Adrenal gland (tissue), 12 donors: ENCODE measurements around the gene SH3D19. TPM values are rescaled to one million over a fixed set of nuclear protein-coding genes. Genes with fewer than 3 reads are reported as not detected.

Source experiments
- DNase-seq, 7 donors: peaks; one replicate each; pipeline ENCODE4 v3.0.0-alpha.2; 2019 to 2020
- H3K27ac ChIP-seq, 5 donors: fragments of 200-600 bp; sonication (generic) in 4 of 5; 1 replicate in 3 of 5; 2 replicates in 2 of 5; pipeline versions ENCODE4 v1.5.1 to v1.8.0; 2016 to 2020; ENCODE audit warnings: mild to moderate bottlenecking in 1 of 5
- H3K27me3 ChIP-seq: fragments of 200-600 bp; 2 replicates; pipeline ENCODE4 v1.8.0; 2021
- H3K36me3 ChIP-seq, 2 donors: fragments of 200-600 bp; replicated peaks in 1 of 2; 1 replicate in 1 of 2; 2 replicates in 1 of 2; pipeline versions ENCODE4 v1.5.1 to v1.8.0; 2018 to 2022
- H3K4me1 ChIP-seq, 2 donors: fragments of 200-600 bp; replicated peaks in 1 of 2; 1 replicate in 1 of 2; 2 replicates in 1 of 2; pipeline versions ENCODE4 v1.5.1 to v1.8.0; 2018 to 2021
- H3K4me3 ChIP-seq, 4 donors: fragments of 200-600 bp; sonication (generic) in 3 of 4; one replicate each; pipeline ENCODE4 v1.5.1; 2016 to 2018
- H3K9me3 ChIP-seq, 3 donors: fragments of 200-600 bp; sonication (generic) in 1 of 3; replicated peaks in 1 of 3; 1 replicate in 2 of 3; 2 replicates in 1 of 3; pipeline versions ENCODE4 v1.5.1 to v1.8.0; 2016 to 2021
- POLR2A ChIP-seq, 2 donors: fragments of 450-650 bp; IDR thresholded peaks; one replicate each; pipeline ENCODE4 v1.6.1; 2017; ENCODE audit warnings: antibody characterized with exemption in 2 of 2, mild to moderate bottlenecking in 2 of 2, moderate library complexity in 1 of 2
- WGBS, 4 donors: extraction: QIAGEN DNeasy Blood & Tissue Kit in 2 of 4; methylation state at CpG; one replicate each; pipeline versions ENCODE4 v1.1.5 to v1.1.7; 2013 to 2017; 5-methylcytosine and 5-hydroxymethylcytosine counted together
- intact Hi-C, 2 donors: fragments of 100-400 bp; cut with DNase I; formaldehyde crosslinking; loops; one replicate each; pipeline versions ENCODE4 v1.14.1 to v1.15.0; 2022 to 2023
- polyA plus RNA-seq, 3 donors: library from polyadenylated mRNA; stranded (reverse); fragments of 200-250 nt in 2 of 3; fragments of 350-450 nt in 1 of 3; fragmentation: Illumina TruSeq in 1 of 3; extraction: RNeasy Lipid Tissue Mini Kit (QIAGEN cat#74804) in 1 of 3; gene quantifications; one replicate each; pipeline ENCODE4 v1.2.3, GENCODE V29; 2013 to 2014
- total RNA-seq, 9 donors: library from RNA; depleted of rRNA in 4 of 9; stranded (reverse); fragments of >200 nt in 4 of 9; fragments of 120-200 nt in 1 of 9; fragmentation: NEBNext Ultra II Directional in 1 of 9; extraction: Animal tissue kit (Norgen Biotek cat#: 25700) in 1 of 9; gene quantifications; one replicate each; pipeline versions ENCODE4 v1.1.0 to v1.2.4, GENCODE V29; 2013 to 2023
- TF ChIP-seq, protein P1 (sequence below), 6 experiments: fragments of 450-650 bp in 4 of 6; fragments of 200-600 bp in 2 of 6; sonication (generic) in 1 of 6; IDR thresholded peaks; 1 replicate in 5 of 6; 2 replicates in 1 of 6; pipeline versions ENCODE4 v1.5.1 to v1.8.0; 2016 to 2021; ENCODE audit warnings: antibody characterized with exemption in 6 of 6, mild to moderate bottlenecking in 2 of 6, moderate library complexity in 1 of 6
- donor health status: healthy with polysubstance abuse.
- donor health status: Bipolar disorder and iron deficiency.
- donor health status: DM: yes; HTN: yes; CAD: no.
- donor health status: DM: no; HTN: no; CAD: no.
- donor health status: DM: no; HTN: no; CAD: no.
- donor health status: DM: yes; HTN: yes; CAD: no.

Gene SH3D19
- total and polyA plus RNA-seq, 12 donors, result 16.6 to 117 (median 40.3) TPM

- TF ChIP-seq, protein P1, sequence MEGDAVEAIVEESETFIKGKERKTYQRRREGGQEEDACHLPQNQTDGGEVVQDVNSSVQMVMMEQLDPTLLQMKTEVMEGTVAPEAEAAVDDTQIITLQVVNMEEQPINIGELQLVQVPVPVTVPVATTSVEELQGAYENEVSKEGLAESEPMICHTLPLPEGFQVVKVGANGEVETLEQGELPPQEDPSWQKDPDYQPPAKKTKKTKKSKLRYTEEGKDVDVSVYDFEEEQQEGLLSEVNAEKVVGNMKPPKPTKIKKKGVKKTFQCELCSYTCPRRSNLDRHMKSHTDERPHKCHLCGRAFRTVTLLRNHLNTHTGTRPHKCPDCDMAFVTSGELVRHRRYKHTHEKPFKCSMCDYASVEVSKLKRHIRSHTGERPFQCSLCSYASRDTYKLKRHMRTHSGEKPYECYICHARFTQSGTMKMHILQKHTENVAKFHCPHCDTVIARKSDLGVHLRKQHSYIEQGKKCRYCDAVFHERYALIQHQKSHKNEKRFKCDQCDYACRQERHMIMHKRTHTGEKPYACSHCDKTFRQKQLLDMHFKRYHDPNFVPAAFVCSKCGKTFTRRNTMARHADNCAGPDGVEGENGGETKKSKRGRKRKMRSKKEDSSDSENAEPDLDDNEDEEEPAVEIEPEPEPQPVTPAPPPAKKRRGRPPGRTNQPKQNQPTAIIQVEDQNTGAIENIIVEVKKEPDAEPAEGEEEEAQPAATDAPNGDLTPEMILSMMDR (IDR thresholded peaks at IDR 0.05), result no peak
- TF ChIP-seq POLR2A (IDR thresholded peaks at IDR 0.05), result no peak
- DNase-seq, result no peak
- Histone ChIP-seq H3K27me3 (no peaks in the 10 kb centered on the region), H3K36me3 (no peaks in the 10 kb centered on the region), H3K9me3 (no peaks in the 10 kb centered on the region), H3K4me3 (no peak overlapping the region), H3K4me1 (peaks cover 4 to 30% of the 10 kb centered on the region in 2 donors), H3K27ac (no peak overlapping the region)
- WGBS, 4 donors, result 47 to 62% (median 54%) methylated on average over 2 of the region's 2 CpGs
- intact Hi-C loops, result no loop called here
Measured at GRCh38 chr4:151316645-151317044, 8.8 kb downstream of the SH3D19 start.

- intact Hi-C loops, result no loop called here
- no peak overlapping the region for H3K27ac ChIP-seq
- no peaks in the 10 kb centered on the region for H3K9me3 ChIP-seq
- TF ChIP-seq, protein P1 (IDR thresholded peaks at IDR 0.05), result no peak
- TF ChIP-seq POLR2A (IDR thresholded peaks at IDR 0.05), result no peak
- WGBS, 4 donors, result 65 to 67% (median 66%) methylated on average over 2 of the region's 2 CpGs
- H3K27me3 ChIP-seq, result no peaks in the 10 kb centered on the region
- H3K4me1 ChIP-seq, result peaks cover 4 to 26% of the 10 kb centered on the region in 2 donors
- no peak for DNase-seq
- H3K36me3 ChIP-seq, result no peaks in the 10 kb centered on the region
- no peak overlapping the region for H3K4me3 ChIP-seq
Measured at GRCh38 chr4:151315212-151315886, 10.1 kb downstream of the SH3D19 start.

- intact Hi-C loops, result no loop called here
- H3K27ac ChIP-seq, result peak overlapping the region in 1 of 5 donors; percentile 21
- TF ChIP-seq POLR2A (IDR thresholded peaks at IDR 0.05), result no peak
- TF ChIP-seq, protein P1 (IDR thresholded peaks at IDR 0.05), result no peak
- no peaks in the 10 kb centered on the region for H3K9me3 ChIP-seq
- no peaks in the 10 kb centered on the region for H3K27me3 ChIP-seq
- DNase-seq, result no peak
- no peaks in the 10 kb centered on the region for H3K36me3 ChIP-seq
- peaks cover 4 to 26% of the 10 kb centered on the region in 2 donors for H3K4me1 ChIP-seq
- 81 to 94% (median 88%) methylated on average over 1 of the region's 1 CpG for WGBS, 4 donors
- no peak overlapping the region for H3K4me3 ChIP-seq
Measured at GRCh38 chr4:151314479-151314878, 10.9 kb downstream of the SH3D19 start.

DNA sequence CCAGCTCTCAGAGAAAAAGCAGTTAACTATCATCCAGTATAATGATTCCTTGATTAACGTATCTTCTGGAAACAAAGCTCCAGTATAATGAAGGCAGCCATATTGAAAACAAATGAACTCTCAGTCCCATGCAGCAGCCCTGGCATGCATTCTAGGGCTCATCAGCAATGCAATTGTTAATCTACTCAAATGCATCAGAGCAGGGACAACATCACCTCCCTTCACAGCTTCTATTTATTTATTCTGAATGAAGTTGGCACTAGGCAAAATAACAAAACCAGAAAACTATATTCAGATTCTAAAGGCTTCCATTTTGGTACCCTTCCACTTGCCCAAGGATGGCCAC lies 11.4 kb downstream of the SH3D19 start:
- Histone ChIP-seq H3K27me3 (no peaks in the 10 kb centered on the region), H3K4me1 (peaks cover 4 to 26% of the 10 kb centered on the region in 2 donors), H3K9me3 (no peaks in the 10 kb centered on the region), H3K36me3 (no peaks in the 10 kb centered on the region), H3K27ac (no peak overlapping the region), H3K4me3 (no peak overlapping the region)
- WGBS, 4 donors, result 86 to 94% (median 93%) methylated on average over 1 of the region's 1 CpG
- TF ChIP-seq, protein P1 (IDR thresholded peaks at IDR 0.05), result no peak
- TF ChIP-seq POLR2A (IDR thresholded peaks at IDR 0.05), result no peak
- intact Hi-C loops, result no loop called here
- no peak for DNase-seq
